H1 (cell line): ENCODE data around the gene NAT10. TPM values are rescaled to one million over a fixed set of nuclear protein-coding genes. Genes with fewer than 3 reads are reported as not detected.

ENCODE experiments used
- ATF2 ChIP-seq: IDR thresholded peaks from 2 replicates; pipeline ENCODE4 v1.6.1; 2012; ENCODE audit warnings: low read length, inconsistent platforms
- BACH1 ChIP-seq: IDR thresholded peaks from 2 replicates; pipeline ENCODE4 v1.6.1; 2012; ENCODE audit warnings: low read length, improper control_type of control experiment
- BCL11A ChIP-seq, 2 experiments: IDR thresholded peaks; one replicate each; pipeline ENCODE4 v1.6.1; 2011; ENCODE audit warnings: low read depth in 2 of 2, low read length in 2 of 2, mild to moderate bottlenecking in 2 of 2
- CEBPB ChIP-seq: IDR thresholded peaks from 2 replicates; pipeline ENCODE4 v1.6.1; 2012; ENCODE audit warnings: low read depth, low read length
- KDM4A ChIP-seq: IDR thresholded peaks from one replicate; pipeline ENCODE4 v1.7.1; 2012; ENCODE audit warnings: low read depth, mild to moderate bottlenecking, moderate library complexity, low read length, inconsistent platforms; ENCODE audit not compliant: severe bottlenecking
- TAF7 ChIP-seq: optimal IDR thresholded peaks from 2 replicates; pipeline ENCODE3; 2011; ENCODE audit warnings: low read depth, mild to moderate bottlenecking, inconsistent platforms, low read length, moderate library complexity, borderline replicate concordance
- polyA plus RNA-seq, 7 experiments: library from polyadenylated mRNA; depleted of rRNA in 3 of 7; stranded (reverse) in 5 of 7; unstranded in 2 of 7; fragments of >200 nt in 5 of 7; fragments of 200-250 nt in 2 of 7; gene quantifications; 1 replicate in 5 of 7; 2 replicates in 1 of 7; 4 replicates in 1 of 7; pipeline versions ENCODE4 v1.2.1 to v1.2.3, GENCODE V29; 2011 to 2013; ENCODE audit warnings: missing spikeins in 2 of 7, mixed read lengths in 2 of 7
- total RNA-seq: library from RNA; stranded (reverse); fragmentation: NEBNext Ultra II Directional; extraction: Animal tissue kit (Norgen Biotek cat#: 25700); gene quantifications from 2 replicates; pipeline ENCODE4 v1.2.1, GENCODE V29; 2021

Gene NAT10
- total and polyA plus RNA-seq, 2 of the 8 experiments (the other 6 are each of a cell fraction or from before 2014, with no cell fraction given), result 66.3 to 89.6 TPM

- TF ChIP-seq BCL11A (IDR thresholded peaks at IDR 0.05; ENCODE audit: low read depth in 2 of 2, low read length in 2 of 2) (no peak), BACH1 (no peak), CEBPB (no peak), TAF7 (no peak), ATF2 (no peak), KDM4A (no peak)
- TF ChIP-seq, all 59 proteins: peak for 0
Measured at GRCh38 chr11:34114471-34114870, 9.0 kb downstream of the NAT10 start (continued).
